ENCODE data around the gene TTBK1. TPM values are rescaled to one million over a fixed set of nuclear protein-coding genes. Genes with fewer than 3 reads are reported as not detected.

The TTBK1 gene
- total RNA-seq, 2 donors from 2014 or later = 0.48 to 1.0 TPM

DNA sequence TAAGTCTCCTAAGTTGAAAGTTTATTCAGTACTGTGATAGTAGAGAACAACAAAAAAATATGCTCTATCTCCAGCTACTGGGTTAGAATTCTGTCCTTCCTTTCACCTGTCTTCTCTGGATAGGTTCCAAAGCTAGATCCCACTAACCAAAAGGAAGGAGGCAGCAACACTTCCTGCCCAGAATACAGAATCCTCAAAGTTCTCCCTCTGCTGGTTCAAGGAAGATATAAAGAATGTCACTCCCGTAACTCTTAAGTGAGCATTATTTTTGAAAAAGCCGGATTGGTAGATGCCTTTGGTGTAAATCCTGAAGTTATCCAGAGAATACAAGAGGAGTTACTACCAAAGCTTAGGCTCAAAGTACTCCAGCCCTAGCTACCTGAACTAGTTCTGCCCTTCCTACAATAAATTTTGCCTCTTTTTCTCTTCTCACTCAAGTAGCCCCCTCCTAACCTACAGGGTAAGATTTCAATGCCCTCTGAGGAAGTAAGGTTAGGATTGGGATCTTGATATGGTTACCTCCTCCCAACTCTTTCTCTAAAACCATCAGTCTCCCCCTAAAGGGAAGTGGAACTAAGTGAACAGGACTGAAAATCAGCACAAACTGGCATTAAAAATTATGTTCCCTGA lies 91.3 kb downstream of the TTBK1 start:
- H3K9me3 ChIP-seq = no peaks in the 10 kb centered on the region
- H3K4me1 ChIP-seq = no peaks in the 10 kb centered on the region
- TF ChIP-seq, protein P1, sequence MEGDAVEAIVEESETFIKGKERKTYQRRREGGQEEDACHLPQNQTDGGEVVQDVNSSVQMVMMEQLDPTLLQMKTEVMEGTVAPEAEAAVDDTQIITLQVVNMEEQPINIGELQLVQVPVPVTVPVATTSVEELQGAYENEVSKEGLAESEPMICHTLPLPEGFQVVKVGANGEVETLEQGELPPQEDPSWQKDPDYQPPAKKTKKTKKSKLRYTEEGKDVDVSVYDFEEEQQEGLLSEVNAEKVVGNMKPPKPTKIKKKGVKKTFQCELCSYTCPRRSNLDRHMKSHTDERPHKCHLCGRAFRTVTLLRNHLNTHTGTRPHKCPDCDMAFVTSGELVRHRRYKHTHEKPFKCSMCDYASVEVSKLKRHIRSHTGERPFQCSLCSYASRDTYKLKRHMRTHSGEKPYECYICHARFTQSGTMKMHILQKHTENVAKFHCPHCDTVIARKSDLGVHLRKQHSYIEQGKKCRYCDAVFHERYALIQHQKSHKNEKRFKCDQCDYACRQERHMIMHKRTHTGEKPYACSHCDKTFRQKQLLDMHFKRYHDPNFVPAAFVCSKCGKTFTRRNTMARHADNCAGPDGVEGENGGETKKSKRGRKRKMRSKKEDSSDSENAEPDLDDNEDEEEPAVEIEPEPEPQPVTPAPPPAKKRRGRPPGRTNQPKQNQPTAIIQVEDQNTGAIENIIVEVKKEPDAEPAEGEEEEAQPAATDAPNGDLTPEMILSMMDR (IDR thresholded peaks at IDR 0.05) = peak; percentile 26
- no peak overlapping the region for H3K4me3 ChIP-seq
- DNase-seq = peak; percentile 32
- intact Hi-C loops (cut with DNase I) = loop anchor here (2.0 kb wide), 1 partner anchor 72 kb away; no protein-coding TSS in a partner anchor
- no peaks in the 10 kb centered on the region for H3K36me3 ChIP-seq
- H3K27me3 ChIP-seq = no peaks in the 10 kb centered on the region
- H3K27ac ChIP-seq = peak overlapping the region; percentile 45
- peak overlapping the region in 1 of 2 donors; percentile 36 for H3K9ac ChIP-seq (ENCODE audit: low read depth in 2 of 2, low read length in 2 of 2)

DNA sequence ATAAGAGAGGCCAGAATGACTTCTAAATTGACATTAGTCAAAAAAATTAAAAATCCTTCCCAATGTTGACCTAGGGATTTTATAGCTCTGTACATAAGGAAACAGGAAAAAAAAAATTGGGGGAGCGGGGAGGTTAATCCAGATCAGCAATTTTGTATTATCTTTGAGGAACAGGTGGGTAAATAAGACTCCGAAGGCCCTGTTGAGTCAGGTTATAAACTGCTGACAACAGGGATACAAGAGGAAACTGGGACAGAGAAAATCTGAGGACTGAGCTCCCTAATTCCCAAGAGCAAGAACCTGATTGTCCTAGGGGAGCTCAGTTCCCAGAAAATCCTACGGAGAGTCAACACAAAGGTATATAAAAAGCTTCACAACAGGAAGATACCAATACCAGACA lies 92.2 kb downstream of the TTBK1 start:
- H3K36me3 ChIP-seq = no peaks in the 10 kb centered on the region
- peak overlapping the region; percentile 45 for H3K27ac ChIP-seq
- H3K9ac ChIP-seq (ENCODE audit: low read depth in 2 of 2, low read length in 2 of 2) = no peak overlapping the region
- no peaks in the 10 kb centered on the region for H3K9me3 ChIP-seq
- intact Hi-C loops (cut with DNase I) = loop anchor here (2.0 kb wide), 1 partner anchor 73 kb away; no protein-coding TSS in a partner anchor
- no peaks in the 10 kb centered on the region for H3K27me3 ChIP-seq
- no peak overlapping the region for H3K4me3 ChIP-seq
- TF ChIP-seq, protein P1 (IDR thresholded peaks at IDR 0.05) = no peak
- H3K4me1 ChIP-seq = no peaks in the 10 kb centered on the region
- peak; percentile 30 for DNase-seq

DNA sequence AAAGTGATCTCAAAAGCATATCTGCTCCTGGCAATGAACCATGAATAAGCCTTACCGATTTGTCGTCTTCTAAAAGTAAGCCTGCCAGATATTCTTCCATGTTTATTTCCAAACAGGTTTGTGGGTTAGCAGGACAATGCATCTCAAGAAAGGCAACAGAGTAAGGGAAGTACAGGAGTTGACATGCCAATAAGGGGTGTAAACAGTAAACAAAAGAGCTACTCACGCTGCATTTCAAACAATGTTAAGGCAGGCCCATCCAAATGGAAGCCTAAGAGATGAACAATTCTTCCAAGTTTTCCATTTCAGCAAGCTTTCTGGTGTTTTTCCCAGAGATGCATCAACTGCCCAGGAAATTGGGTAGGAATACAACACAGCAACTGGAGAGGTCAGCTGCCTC lies 93.1 kb downstream of the TTBK1 start:
- Histone ChIP-seq H3K9me3 (no peaks in the 10 kb centered on the region), H3K27ac (peak overlapping the region; percentile 45), H3K27me3 (no peaks in the 10 kb centered on the region), H3K9ac (ENCODE audit: low read depth in 2 of 2, low read length in 2 of 2) (no peak overlapping the region), H3K4me1 (no peaks in the 10 kb centered on the region), H3K36me3 (no peaks in the 10 kb centered on the region), H3K4me3 (no peak overlapping the region)
- intact Hi-C loops (cut with DNase I) = no loop called here
- TF ChIP-seq, protein P1 (IDR thresholded peaks at IDR 0.05) = no peak
- DNase-seq = no peak

Other genes starting within 250 kb of the TTBK1 start
- gene MEA1, start 229.5 kb upstream of the TTBK1 start, total RNA-seq = 10 to 100 TPM; 43.7 to 54.5 TPM
- 10 to 100 TPM; 62.4 to 73.9 TPM for gene KLHDC3, start 229.2 kb upstream of the TTBK1 start, total RNA-seq
- gene RRP36, start 221.9 kb upstream of the TTBK1 start, total RNA-seq = 10 to 100 TPM; 35.5 to 61.4 TPM
- gene CUL7, start 189.6 kb upstream of the TTBK1 start, total RNA-seq = 10 to 100 TPM; 13.7 to 15.3 TPM
- 100 to 1,000 TPM in 1 of 2 donors, 10 to 100 TPM in 1; 73.2 to 112 TPM for gene MRPL2, start 184.0 kb upstream of the TTBK1 start, total RNA-seq
- 100 to 1,000 TPM in 1 of 2 donors, 10 to 100 TPM in 1; 98.8 to 101 TPM for gene KLC4, start 183.8 kb upstream of the TTBK1 start, total RNA-seq
- gene PTK7, start 167.2 kb upstream of the TTBK1 start, total RNA-seq = 10 to 100 TPM; 15.1 to 15.9 TPM
- gene SRF, start 72.2 kb upstream of the TTBK1 start, total RNA-seq = 10 to 100 TPM; 24.8 to 37.6 TPM
- 10 to 100 TPM; 23.4 to 36.9 TPM for gene CUL9, start 61.3 kb upstream of the TTBK1 start, total RNA-seq
- gene DNPH1, start 14.0 kb upstream of the TTBK1 start, total RNA-seq = 10 to 100 TPM; 76.8 to 99.4 TPM
- not detected for gene SLC22A7, start 54.8 kb downstream of the TTBK1 start, total RNA-seq
- gene CRIP3, start 65.3 kb downstream of the TTBK1 start, total RNA-seq = 1 to 10 TPM in 1 of 2 donors, under 1 TPM in 1; 0.69 to 1.8 TPM
- gene ZNF318, start 126.2 kb downstream of the TTBK1 start, total RNA-seq = 10 to 100 TPM; 12.3 TPM
- gene ABCC10, start 184.1 kb downstream of the TTBK1 start, total RNA-seq = 10 to 100 TPM; 22.9 to 33.9 TPM
- under 1 TPM; 0.19 to 0.22 TPM for gene DLK2, start 212.1 kb downstream of the TTBK1 start, total RNA-seq
- 10 to 100 TPM; 18.6 to 26.4 TPM for gene TJAP1, start 234.1 kb downstream of the TTBK1 start, total RNA-seq

Measured in colonic mucosa (tissue), 4 donors.